H1 (cell line): ENCODE measurements around the gene GPR15LG. TPM values are rescaled to one million over a fixed set of nuclear protein-coding genes. Genes with fewer than 3 reads are reported as not detected.
A peak's percentile ranks its signal among the peaks of the same experiment; 100 is the strongest.

Source experiments
- CTCF ChIA-PET: fragments of 300-600 bp; sonication (Branson Sonifier 250); formaldehyde crosslinking; loops from one replicate; lab custom pipeline; 2021; ENCODE audit not compliant: partially characterized antibody; lab: Charles Lee
- POLR2A ChIA-PET: fragments of 300-600 bp; sonication (Branson Sonifier 250); formaldehyde crosslinking; loops from one replicate; lab custom pipeline; 2021; ENCODE audit warnings: inconsistent platforms; ENCODE audit not compliant: partially characterized antibody; lab: Charles Lee
- DNase-seq, 2 experiments: peaks; one replicate each; pipeline versions ENCODE4 v3.0.0 to v3.0.0-alpha.2; 2010 to 2022; ENCODE audit warnings: low spot score in 2 of 2, low read depth in 1 of 2, mixed read lengths in 1 of 2
- FAIRE-seq: peaks from 2 replicates; lab custom pipeline; 2011; peaks lifted over from hg19 to GRCh38; lab: Jason Lieb, UNC
- H2AFZ ChIP-seq: 2 replicates; pipeline ENCODE4 v1.8.1; 2012; ENCODE audit warnings: low read length, inconsistent platforms
- H2AK5ac ChIP-seq: 2 replicates; pipeline ENCODE4 v1.6.1; 2013; ENCODE audit warnings: low read depth, low read length
- H2BK120ac ChIP-seq: replicated peaks from 2 replicates; pipeline ENCODE3; 2013; ENCODE audit warnings: low read depth, low read length, inconsistent platforms
- H2BK12ac ChIP-seq: 2 replicates; pipeline ENCODE4 v1.6.1; 2013; ENCODE audit warnings: low read depth, low read length
- H2BK15ac ChIP-seq: 2 replicates; pipeline ENCODE4 v1.6.1; 2013; ENCODE audit warnings: low read length
- H2BK20ac ChIP-seq: 2 replicates; pipeline ENCODE4 v1.6.1; 2013; ENCODE audit warnings: low read length
- H2BK5ac ChIP-seq: 2 replicates; pipeline ENCODE4 v1.6.1; 2013; ENCODE audit warnings: low read depth, low read length
- H3K14ac ChIP-seq: 2 replicates; pipeline ENCODE4 v1.6.1; 2013; ENCODE audit warnings: inconsistent platforms; ENCODE audit not compliant: insufficient read length
- H3K18ac ChIP-seq: 2 replicates; pipeline ENCODE4 v1.6.1; 2013; ENCODE audit warnings: low read length; ENCODE audit errors: extremely low read depth
- H3K23ac ChIP-seq: 2 replicates; pipeline ENCODE4 v1.6.1; 2013; ENCODE audit warnings: inconsistent platforms; ENCODE audit not compliant: insufficient read length
- H3K23me2 ChIP-seq: 2 replicates; pipeline ENCODE4 v1.6.1; 2013; ENCODE audit warnings: low read depth, low read length
- H3K27ac ChIP-seq: 2 replicates; pipeline ENCODE4 v1.6.1; 2011; ENCODE audit warnings: low read depth, low read length, inconsistent platforms
- H3K27me3 ChIP-seq, 4 experiments: replicated peaks in 1 of 4; 1 replicate in 1 of 4; 2 replicates in 3 of 4; pipeline versions ENCODE4 v1.6.1 to v1.8.1; 2011 to 2013; ENCODE audit warnings: low read length in 3 of 4, mild to moderate bottlenecking in 3 of 4, inconsistent platforms in 2 of 4, mixed read lengths in 2 of 4, moderate library complexity in 1 of 4; ENCODE audit not compliant: control insufficient read depth in 3 of 4, insufficient read depth in 3 of 4; ENCODE audit errors: extremely low read depth in 1 of 4
- H3K36me3 ChIP-seq, 4 experiments: 2 replicates each; pipeline versions ENCODE4 v1.6.1 to v1.8.1; 2011 to 2013; ENCODE audit warnings: mild to moderate bottlenecking in 4 of 4, low read length in 3 of 4, moderate library complexity in 2 of 4, control low read depth in 1 of 4, inconsistent platforms in 1 of 4; ENCODE audit not compliant: insufficient read depth in 4 of 4, control insufficient read depth in 2 of 4
- H3K4ac ChIP-seq: replicated peaks from 2 replicates; pipeline ENCODE3; 2013; ENCODE audit warnings: low read length, low read depth, mixed read lengths, inconsistent platforms; ENCODE audit not compliant: insufficient read length
- H3K4me1 ChIP-seq, 4 experiments: replicated peaks in 1 of 4; 1 replicate in 1 of 4; 2 replicates in 3 of 4; pipeline versions ENCODE4 v1.6.1 to v1.8.1; 2011 to 2013; ENCODE audit warnings: low read length in 3 of 4, inconsistent platforms in 2 of 4, mixed read lengths in 1 of 4; ENCODE audit not compliant: insufficient read depth in 4 of 4, control insufficient read depth in 3 of 4
- H3K4me2 ChIP-seq, 2 experiments: 2 replicates each; pipeline versions ENCODE4 v1.6.1 to v1.8.1; 2011 to 2013; ENCODE audit warnings: low read depth in 2 of 2, low read length in 2 of 2, control low read depth in 1 of 2, inconsistent platforms in 1 of 2, mild to moderate bottlenecking in 1 of 2; ENCODE audit not compliant: insufficient read depth in 1 of 2
- H3K4me3 ChIP-seq, 4 experiments: fragments of 200-600, 300-600 bp in 1 of 4; sonication (generic), shearing (Covaris generic), sonication (Bioruptor Twin) in 1 of 4; 2 replicates each; pipeline versions ENCODE4 v1.5.1 to v1.8.1; 2011 to 2016; ENCODE audit warnings: low read length in 4 of 4, low read depth in 3 of 4, control low read depth in 2 of 4, inconsistent platforms in 2 of 4, mild to moderate bottlenecking in 2 of 4, mixed read lengths in 1 of 4, moderate library complexity in 1 of 4; ENCODE audit not compliant: insufficient read depth in 2 of 4; ENCODE audit errors: extremely low read depth in 1 of 4
- H3K56ac ChIP-seq: replicated peaks from 2 replicates; pipeline ENCODE3; 2013; ENCODE audit warnings: low read depth, mild to moderate bottlenecking, mixed read lengths, low read length, inconsistent platforms; ENCODE audit not compliant: insufficient read length
- H3K79me1 ChIP-seq: 2 replicates; pipeline ENCODE4 v1.6.1; 2013; ENCODE audit warnings: low read depth, low read length, control low read depth
- H3K79me2 ChIP-seq, 2 experiments: 2 replicates each; pipeline versions ENCODE4 v1.6.1 to v1.8.1; 2012 to 2013; ENCODE audit warnings: low read length in 2 of 2, mild to moderate bottlenecking in 2 of 2, inconsistent platforms in 1 of 2; ENCODE audit not compliant: insufficient read depth in 2 of 2, control insufficient read depth in 1 of 2
- H3K9ac ChIP-seq, 4 experiments: replicated peaks in 1 of 4; 1 replicate in 1 of 4; 2 replicates in 3 of 4; pipeline versions ENCODE4 v1.6.1 to v1.8.1; 2011 to 2013; ENCODE audit warnings: low read depth in 3 of 4, low read length in 3 of 4, control low read depth in 2 of 4, mild to moderate bottlenecking in 2 of 4, moderate library complexity in 2 of 4, inconsistent platforms in 1 of 4; ENCODE audit errors: extremely low read depth in 1 of 4
- H3K9me3 ChIP-seq, 2 experiments: 2 replicates each; pipeline versions ENCODE4 v1.6.1 to v1.8.1; 2012 to 2013; ENCODE audit warnings: mild to moderate bottlenecking in 2 of 2, moderate library complexity in 2 of 2, control low read depth in 1 of 2, inconsistent platforms in 1 of 2, low read depth in 1 of 2, low read length in 1 of 2, mixed read lengths in 1 of 2; ENCODE audit not compliant: insufficient read depth in 2 of 2
- H4K20me1 ChIP-seq, 2 experiments: replicated peaks in 1 of 2; 2 replicates each; pipeline versions ENCODE3 to v1.8.1; 2011 to 2013; ENCODE audit warnings: inconsistent platforms in 2 of 2, low read length in 2 of 2, mild to moderate bottlenecking in 1 of 2; ENCODE audit not compliant: insufficient read depth in 2 of 2, control insufficient read depth in 1 of 2
- H4K5ac ChIP-seq: 2 replicates; pipeline ENCODE4 v1.6.1; 2013; ENCODE audit warnings: low read length, low read depth, mixed read lengths, inconsistent platforms; ENCODE audit not compliant: insufficient read length
- H4K8ac ChIP-seq: 2 replicates; pipeline ENCODE4 v1.8.0; 2013; ENCODE audit warnings: mild to moderate bottlenecking, moderate library complexity, low read length, inconsistent platforms; ENCODE audit not compliant: insufficient read depth; ENCODE audit errors: extremely low read depth
- H4K91ac ChIP-seq: replicated peaks from 2 replicates; pipeline ENCODE3; 2013; ENCODE audit warnings: low read length, mixed read lengths, inconsistent platforms; ENCODE audit not compliant: insufficient read length
- BACH1 ChIP-seq: IDR thresholded peaks from 2 replicates; pipeline ENCODE4 v1.6.1; 2012; ENCODE audit warnings: low read length, improper control_type of control experiment
- BCL11A ChIP-seq, 2 experiments: IDR thresholded peaks; one replicate each; pipeline ENCODE4 v1.6.1; 2011; ENCODE audit warnings: low read depth in 2 of 2, low read length in 2 of 2, mild to moderate bottlenecking in 2 of 2
- CHD1 ChIP-seq: IDR thresholded peaks from 2 replicates; pipeline ENCODE4 v1.6.1; 2012; ENCODE audit warnings: low read depth, low read length, improper control_type of control experiment
- CREB1 ChIP-seq: IDR thresholded peaks from 2 replicates; pipeline ENCODE4 v1.6.1; 2012; ENCODE audit warnings: inconsistent platforms
- HDAC6 ChIP-seq: IDR thresholded peaks from one replicate; pipeline ENCODE4 v1.7.1; 2012; ENCODE audit warnings: low read depth, mild to moderate bottlenecking, inconsistent platforms, low read length, moderate library complexity
- MAFK ChIP-seq: IDR thresholded peaks from 2 replicates; pipeline ENCODE4 v1.6.1; 2012; ENCODE audit warnings: low read depth, mild to moderate bottlenecking, improper control_type of control experiment, low read length
- NANOG ChIP-seq: IDR thresholded peaks from 2 replicates; pipeline ENCODE4 v1.6.1; 2011; ENCODE audit warnings: low read length, low read depth, mild to moderate bottlenecking, inconsistent platforms; ENCODE audit not compliant: insufficient read depth, poor library complexity, severe bottlenecking
- POLR2A ChIP-seq, 2 experiments: IDR thresholded peaks; 1 replicate in 1 of 2; 2 replicates in 1 of 2; pipeline ENCODE4 v1.6.1; 2011; ENCODE audit warnings: low read depth in 2 of 2, low read length in 2 of 2, mild to moderate bottlenecking in 2 of 2; ENCODE audit errors: control extremely low read depth in 1 of 2
- POLR2AphosphoS5 ChIP-seq: IDR thresholded peaks from 2 replicates; pipeline ENCODE4 v1.6.1; 2011; ENCODE audit warnings: low read depth, low read length
- SUZ12 ChIP-seq: fragments of 200-600 bp; sonication (generic); IDR thresholded peaks from 2 replicates; pipeline ENCODE4 v1.6.1; 2012; ENCODE audit warnings: mild to moderate bottlenecking, inconsistent platforms, low read length, moderate library complexity, mixed read lengths
- TAF1 ChIP-seq: IDR thresholded peaks from 2 replicates; pipeline ENCODE4 v1.6.1; 2011; ENCODE audit warnings: mild to moderate bottlenecking, low read depth, low read length
- WGBS, 2 experiments: shearing (Covaris generic) in 1 of 2; methylation state at CpG; one replicate each; pipeline versions ENCODE4 v1.1.6 to v1.1.7; 2013 to 2015; ENCODE audit warnings: low lambda C conversion rate in 2 of 2, mixed read lengths in 2 of 2, inconsistent platforms in 1 of 2, low coverage in 1 of 2, missing lambda C conversion rate in 1 of 2; ENCODE audit not compliant: insufficient replicate concordance in 2 of 2, insufficient coverage in 1 of 2, insufficient read length in 1 of 2; ENCODE audit errors: extremely low coverage in 1 of 2, missing lambda C conversion rate in 1 of 2; 5-methylcytosine and 5-hydroxymethylcytosine counted together
- polyA plus RNA-seq, 7 experiments: library from polyadenylated mRNA; depleted of rRNA in 3 of 7; stranded (reverse) in 5 of 7; unstranded in 2 of 7; fragments of >200 nt in 5 of 7; fragments of 200-250 nt in 2 of 7; gene quantifications; 1 replicate in 5 of 7; 2 replicates in 1 of 7; 4 replicates in 1 of 7; pipeline versions ENCODE4 v1.2.1 to v1.2.3, GENCODE V29; 2011 to 2013; ENCODE audit warnings: missing spikeins in 2 of 7, mixed read lengths in 2 of 7
- total RNA-seq: library from RNA; stranded (reverse); fragmentation: NEBNext Ultra II Directional; extraction: Animal tissue kit (Norgen Biotek cat#: 25700); gene quantifications from 2 replicates; pipeline ENCODE4 v1.2.1, GENCODE V29; 2021

Gene GPR15LG
- total and polyA plus RNA-seq, 2 of the 8 experiments (the other 6 are each of a cell fraction or from before 2014, with no cell fraction given): not detected

DNA sequence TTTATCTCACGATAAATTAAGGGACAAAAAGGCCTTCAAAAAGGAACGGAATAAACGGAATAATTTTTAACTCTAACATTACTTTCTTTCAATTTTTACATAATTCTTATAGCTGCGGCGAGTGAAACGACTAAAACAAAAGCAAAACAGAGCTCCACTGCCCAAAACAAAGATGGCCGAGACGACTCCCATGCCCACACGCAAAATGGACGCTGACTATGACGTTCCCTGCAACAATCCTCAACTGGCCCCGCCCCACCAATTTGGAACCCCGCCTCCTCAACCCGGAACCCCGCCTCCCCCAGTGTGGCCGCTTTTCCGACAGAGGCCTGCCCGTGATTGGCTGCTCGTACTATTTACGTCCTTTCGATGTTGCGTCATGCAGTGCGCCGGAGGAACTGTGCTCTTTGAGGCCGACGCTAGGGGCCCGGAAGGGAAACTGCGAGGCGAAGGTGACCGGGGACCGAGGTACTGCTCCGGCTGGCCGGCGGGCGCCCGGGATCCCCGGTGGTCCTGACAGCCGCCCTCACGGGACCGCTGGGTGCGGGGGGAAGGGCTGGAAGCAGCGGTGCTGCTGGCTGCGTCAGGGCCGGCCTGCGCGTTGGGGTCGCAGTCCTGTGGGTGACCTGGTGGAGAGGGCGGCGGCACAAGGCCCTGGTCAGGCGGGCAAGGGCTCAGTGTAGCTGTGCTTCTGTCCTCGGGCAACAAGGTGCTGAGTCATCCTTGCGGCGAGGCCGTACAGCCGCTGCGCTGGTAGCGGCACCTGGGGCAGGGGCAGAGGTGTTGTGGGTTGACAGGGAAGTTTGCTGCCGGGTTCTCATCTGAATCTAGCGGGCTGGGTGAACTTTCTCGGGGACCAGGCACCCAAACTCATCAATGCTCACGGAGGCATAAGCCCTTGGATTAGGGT, 34.2 kb upstream of the GPR15LG start, which contains the start of gene GHITM:
Gene GHITM, plus strand, starts transcription at position 384 of the 910 bp plus-strand sequence. CDS start 1,992 bp downstream, outside the sequence.
- H3K18ac ChIP-seq: peak within 1 kb of the TSS; percentile 13; the same call in 1 of the 2 replicates
- peak within 1 kb of the TSS; percentile 19 for H2BK120ac ChIP-seq
- no peak within 1 kb of the TSS for H3K14ac ChIP-seq
- H3K23me2 ChIP-seq: no peaks in the 10 kb centered on the region; the same call in 1 of the 2 replicates
- peak within 1 kb of the TSS; percentile 74 to 81 for H3K4me2 ChIP-seq
- peak within 1 kb of the TSS; percentile 88 to 97 (median 96) for H3K4me3 ChIP-seq
- no peak within 1 kb of the TSS for H3K23ac ChIP-seq
- H4K20me1 ChIP-seq: peaks cover 0 to 1% of the 10 kb centered on the region in 2 experiments
- H3K4ac ChIP-seq: no peak within 1 kb of the TSS
- no peaks in the 10 kb centered on the region for H3K27me3 ChIP-seq
- H3K56ac ChIP-seq: peak within 1 kb of the TSS; percentile 63
- peaks cover 8 to 32% (median 12%) of the 10 kb centered on the region in 4 experiments; a peak in 7 of 8 replicates for H3K36me3 ChIP-seq
- H4K91ac ChIP-seq: peak within 1 kb of the TSS; percentile 56
- H3K9ac ChIP-seq: peak within 1 kb of the TSS; percentile 80 to 93 (median 87)
- FAIRE-seq (peak; percentile 82), DNase-seq (peak; percentile 97 to 100)
- no peak within 1 kb of the TSS for H2BK15ac ChIP-seq
- no peak within 1 kb of the TSS for H2BK20ac ChIP-seq
- WGBS, 2 experiments: 3% methylated on average over 56 of the region's 61 CpGs; no CpG with 5 or more reads in 1 of the 2 experiments
- H2BK5ac ChIP-seq: peak within 1 kb of the TSS; percentile 80
- ChIA-PET CTCF (interaction anchor here (0.7 to 12.2 kb wide), 11 partner anchors 9 to 474 kb away, joined by 3 to 248 read pairs (median 5); no protein-coding TSS in a partner anchor), POLR2A (interaction anchor here (0.7 to 3.4 kb wide), 20 partner anchors 8 to 373 kb away, joined by 3 to 16 read pairs (median 4); partner anchors contain the start of gene GPR15LG)
- H3K4me1 ChIP-seq: peaks cover 3 to 9% (median 4%) of the 10 kb centered on the region in 4 experiments; a peak in 6 of 7 replicates
- no peak within 1 kb of the TSS for H2AK5ac ChIP-seq
- H2AFZ ChIP-seq: peak within 1 kb of the TSS; percentile 71
- peaks cover 8 to 24% of the 10 kb centered on the region in 2 experiments for H3K79me2 ChIP-seq
- no peaks in the 10 kb centered on the region for H3K9me3 ChIP-seq
- peak within 1 kb of the TSS; percentile 76 for H2BK12ac ChIP-seq
- H3K79me1 ChIP-seq: peaks cover 2% of the 10 kb centered on the region; the same call in 1 of the 2 replicates
- peak within 1 kb of the TSS; percentile 83 for H3K27ac ChIP-seq
- H4K8ac ChIP-seq: peak within 1 kb of the TSS; percentile 93
- H4K5ac ChIP-seq: peak within 1 kb of the TSS; percentile 70
- TF ChIP-seq POLR2A (IDR thresholded peaks at IDR 0.05; ENCODE audit: control extremely low read depth in 1 of 2, low read depth in 2 of 2, low read length in 2 of 2): peak; percentile 77 to 80
- TF ChIP-seq CHD1: no peak; the same call in 1 of the 2 replicates
- peak; percentile 77 for TF ChIP-seq POLR2AphosphoS5
- TF ChIP-seq TAF1: peak; percentile 88
- no peak for TF ChIP-seq HDAC6
- TF ChIP-seq BCL11A (IDR thresholded peaks at IDR 0.05; ENCODE audit: low read depth in 2 of 2, low read length in 2 of 2): no peak
- TF ChIP-seq BACH1: peak; percentile 90
- peak; percentile 98 for TF ChIP-seq CREB1
- TF ChIP-seq MAFK: peak; percentile 80; the same call in 1 of the 2 replicates
- TF ChIP-seq SUZ12: no peak
- TF ChIP-seq NANOG: no peak
